SJSA1 (cell line): ENCODE measurements around the gene ZNF512. TPM values are rescaled to one million over a fixed set of nuclear protein-coding genes. Genes with fewer than 3 reads are reported as not detected.

ENCODE experiments used
- DNase-seq, 2 experiments: peaks; one replicate each; pipeline ENCODE4 v3.0.0-alpha.2; 2015 to 2020; ENCODE audit warnings: low spot score in 2 of 2, low read depth in 1 of 2
- H3K27ac ChIP-seq: fragments of 250-450 bp; sonication (Bioruptor Pico); 2 replicates; pipeline ENCODE4 v1.5.1; 2020; ENCODE audit warnings: mild to moderate bottlenecking, moderate library complexity
- H3K27me3 ChIP-seq: fragments of 250-450 bp; sonication (Bioruptor Pico); replicated peaks from 2 replicates; pipeline ENCODE4 v1.5.1; 2020; ENCODE audit warnings: mild to moderate bottlenecking, moderate library complexity
- H3K36me3 ChIP-seq: fragments of 250-450 bp; sonication (Bioruptor Pico); 2 replicates; pipeline ENCODE4 v1.5.1; 2020; ENCODE audit warnings: mild to moderate bottlenecking
- H3K4me1 ChIP-seq: fragments of 250-450 bp; sonication (Bioruptor Pico); replicated peaks from 2 replicates; pipeline ENCODE4 v1.6.1; 2021; ENCODE audit warnings: mild to moderate bottlenecking
- H3K4me3 ChIP-seq: fragments of 250-450 bp; sonication (Bioruptor Pico); 2 replicates; pipeline ENCODE4 v1.5.1; 2020; ENCODE audit warnings: mild to moderate bottlenecking
- H3K9me3 ChIP-seq: fragments of 250-450 bp; sonication (Bioruptor Pico); replicated peaks from 2 replicates; pipeline ENCODE4 v1.5.1; 2020; ENCODE audit warnings: mild to moderate bottlenecking
- total RNA-seq: library from RNA; depleted of rRNA; stranded (reverse); fragments of >200 nt; shearing (Covaris generic); gene quantifications from 2 replicates; pipeline ENCODE4 v1.2.3, GENCODE V29; 2014

Gene ZNF512
- total RNA-seq, 1 experiment from 2014 or later, result 52.8 TPM

DNA sequence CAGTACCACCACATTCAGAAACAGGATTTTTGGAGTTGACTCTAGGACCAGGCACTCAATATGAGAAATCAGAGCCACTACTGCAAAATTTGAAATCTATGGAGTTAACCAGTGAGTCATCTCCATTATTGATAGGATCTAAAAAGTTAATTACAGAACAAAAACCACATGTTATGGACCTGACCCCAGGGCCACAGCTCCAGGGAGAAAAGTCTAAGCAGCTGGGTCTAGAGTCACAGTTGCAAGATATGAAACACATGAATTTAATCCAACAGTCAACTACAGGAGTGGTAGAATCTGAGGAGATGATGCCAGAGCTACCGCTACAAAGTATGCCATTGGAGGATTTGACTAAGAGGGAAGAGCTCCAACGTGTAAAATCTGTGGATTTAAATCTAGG lies 13.4 kb upstream of the ZNF512 start:
- no peak for DNase-seq
- H3K27me3 ChIP-seq, result no peaks in the 10 kb centered on the region
- H3K4me3 ChIP-seq, result no peak overlapping the region
- H3K9me3 ChIP-seq, result no peaks in the 10 kb centered on the region; the same call in 1 of the 2 replicates
- H3K4me1 ChIP-seq, result peaks cover 17% of the 10 kb centered on the region
- no peak overlapping the region for H3K27ac ChIP-seq
- H3K36me3 ChIP-seq, result no peaks in the 10 kb centered on the region

DNA sequence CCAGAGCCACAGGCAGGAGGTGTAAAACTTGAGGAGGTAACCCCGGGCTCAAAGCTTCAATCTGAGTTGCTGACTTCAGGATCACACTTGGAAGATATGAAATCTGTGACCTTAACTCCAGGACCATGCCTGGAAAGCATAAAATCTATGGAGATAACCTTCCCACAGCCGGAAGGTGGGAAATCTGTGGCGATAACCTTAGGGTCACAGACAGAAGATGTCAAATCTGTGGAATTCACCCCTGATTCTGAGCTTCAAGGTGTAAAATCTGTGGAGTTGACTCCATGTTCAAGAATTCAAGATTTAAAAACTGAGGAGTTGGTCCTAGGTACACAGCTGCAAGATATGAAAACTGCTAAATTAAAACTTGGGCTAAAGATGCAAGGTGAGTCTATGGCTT lies 11.6 kb upstream of the ZNF512 start:
- DNase-seq, result no peak
- peaks cover 13% of the 10 kb centered on the region for H3K4me1 ChIP-seq
- H3K36me3 ChIP-seq, result no peaks in the 10 kb centered on the region
- no peak overlapping the region for H3K27ac ChIP-seq
- no peak overlapping the region for H3K4me3 ChIP-seq
- no peaks in the 10 kb centered on the region; the same call in 1 of the 2 replicates for H3K9me3 ChIP-seq
- H3K27me3 ChIP-seq, result no peaks in the 10 kb centered on the region

DNA sequence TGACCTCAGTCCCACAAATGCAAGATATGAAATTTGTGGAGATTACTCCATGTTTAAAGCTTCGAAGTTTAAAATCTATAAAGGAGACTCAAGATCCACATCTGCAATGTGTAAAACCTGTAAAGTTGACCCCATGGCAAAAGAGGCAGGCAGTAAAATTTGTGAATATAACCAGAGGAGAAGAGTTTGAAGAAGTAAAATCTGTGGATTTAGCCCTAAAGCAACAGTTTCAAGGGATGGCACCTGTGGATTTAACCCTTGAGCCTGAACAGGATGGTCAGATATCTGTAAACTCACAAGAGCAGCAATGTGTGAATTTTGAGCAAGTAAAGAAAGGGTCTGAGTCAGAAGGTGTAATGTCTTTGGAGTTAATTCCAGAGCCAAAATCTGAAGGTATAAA lies 11.2 kb upstream of the ZNF512 start:
- Histone ChIP-seq H3K9me3 (no peaks in the 10 kb centered on the region; the same call in 1 of the 2 replicates), H3K27me3 (no peaks in the 10 kb centered on the region), H3K27ac (no peak overlapping the region), H3K36me3 (no peaks in the 10 kb centered on the region), H3K4me3 (no peak overlapping the region), H3K4me1 (peaks cover 8% of the 10 kb centered on the region)
- no peak for DNase-seq

DNA sequence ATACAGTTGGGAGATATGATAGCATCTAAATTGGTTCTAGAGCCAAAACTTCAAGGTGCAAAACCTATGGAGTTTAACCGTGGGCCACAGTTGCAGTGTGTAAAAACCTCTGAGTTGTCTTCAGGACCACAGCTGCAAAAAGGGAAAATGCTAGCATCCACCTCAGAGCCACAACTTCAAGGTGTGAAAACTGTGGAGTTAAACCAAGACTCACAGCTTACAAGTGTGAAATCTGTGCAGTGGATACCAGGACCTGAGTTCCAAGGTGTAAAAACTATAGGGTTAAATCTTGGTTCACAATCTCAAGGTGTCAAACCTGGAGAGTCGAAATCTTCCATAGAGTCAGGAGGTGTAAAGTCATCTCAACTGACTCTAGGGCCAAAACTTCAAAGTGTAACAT lies 10.4 kb upstream of the ZNF512 start:
- Histone ChIP-seq H3K27me3 (no peaks in the 10 kb centered on the region), H3K4me1 (peaks cover under 1% of the 10 kb centered on the region), H3K9me3 (no peaks in the 10 kb centered on the region; the same call in 1 of the 2 replicates), H3K36me3 (no peaks in the 10 kb centered on the region), H3K27ac (no peak overlapping the region), H3K4me3 (no peak overlapping the region)
- DNase-seq, result no peak

DNA sequence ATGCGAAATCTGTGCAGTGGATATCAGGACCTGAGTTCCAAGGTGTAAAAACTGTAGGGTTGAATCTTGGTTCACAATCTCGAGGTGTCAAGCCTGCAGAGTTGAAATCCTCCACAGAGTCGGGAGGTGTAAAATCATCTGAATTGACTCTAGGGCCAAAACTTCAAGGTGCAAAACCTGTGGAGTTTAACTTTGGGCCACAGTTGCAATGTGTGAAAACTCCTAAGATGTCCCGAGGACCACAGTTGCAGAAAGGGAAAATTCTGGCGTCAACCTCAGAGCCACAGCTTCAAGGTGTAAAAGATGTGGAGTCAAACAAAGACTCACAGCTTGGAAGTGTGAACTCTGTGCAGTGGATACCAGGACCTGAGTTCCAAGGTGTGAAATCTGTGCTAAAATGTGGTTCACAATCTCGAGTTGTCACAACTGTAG lies 9.8 kb upstream of the ZNF512 start:
- Histone ChIP-seq H3K27me3 (no peaks in the 10 kb centered on the region), H3K27ac (no peak overlapping the region), H3K36me3 (no peaks in the 10 kb centered on the region), H3K9me3 (no peaks in the 10 kb centered on the region; the same call in 1 of the 2 replicates), H3K4me1 (no peaks in the 10 kb centered on the region), H3K4me3 (no peak overlapping the region)
- DNase-seq, result no peak

DNA sequence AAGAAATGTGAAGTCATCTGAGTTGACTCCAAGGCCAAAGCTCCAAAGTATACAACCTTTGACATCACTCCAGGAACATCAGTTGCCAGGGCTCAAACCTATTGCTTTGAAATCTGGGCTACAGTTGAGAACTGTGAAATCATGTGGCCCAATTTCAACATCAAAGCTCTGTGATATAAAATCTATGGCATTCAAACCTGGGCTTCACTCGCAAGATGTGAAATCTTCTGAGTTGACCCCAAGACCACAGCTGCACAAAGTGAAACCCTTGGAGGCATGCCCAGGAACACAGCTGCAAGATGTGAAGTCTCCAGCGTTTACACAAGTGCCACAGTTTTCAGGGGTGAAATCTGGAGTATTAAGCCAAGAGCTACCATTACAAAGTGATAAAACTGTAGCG lies 9.4 kb upstream of the ZNF512 start:
- no peaks in the 10 kb centered on the region for H3K36me3 ChIP-seq
- H3K27ac ChIP-seq, result no peak overlapping the region
- H3K4me1 ChIP-seq, result no peaks in the 10 kb centered on the region
- no peak overlapping the region for H3K4me3 ChIP-seq
- no peaks in the 10 kb centered on the region for H3K27me3 ChIP-seq
- DNase-seq, result no peak
- no peaks in the 10 kb centered on the region; the same call in 1 of the 2 replicates for H3K9me3 ChIP-seq

DNA sequence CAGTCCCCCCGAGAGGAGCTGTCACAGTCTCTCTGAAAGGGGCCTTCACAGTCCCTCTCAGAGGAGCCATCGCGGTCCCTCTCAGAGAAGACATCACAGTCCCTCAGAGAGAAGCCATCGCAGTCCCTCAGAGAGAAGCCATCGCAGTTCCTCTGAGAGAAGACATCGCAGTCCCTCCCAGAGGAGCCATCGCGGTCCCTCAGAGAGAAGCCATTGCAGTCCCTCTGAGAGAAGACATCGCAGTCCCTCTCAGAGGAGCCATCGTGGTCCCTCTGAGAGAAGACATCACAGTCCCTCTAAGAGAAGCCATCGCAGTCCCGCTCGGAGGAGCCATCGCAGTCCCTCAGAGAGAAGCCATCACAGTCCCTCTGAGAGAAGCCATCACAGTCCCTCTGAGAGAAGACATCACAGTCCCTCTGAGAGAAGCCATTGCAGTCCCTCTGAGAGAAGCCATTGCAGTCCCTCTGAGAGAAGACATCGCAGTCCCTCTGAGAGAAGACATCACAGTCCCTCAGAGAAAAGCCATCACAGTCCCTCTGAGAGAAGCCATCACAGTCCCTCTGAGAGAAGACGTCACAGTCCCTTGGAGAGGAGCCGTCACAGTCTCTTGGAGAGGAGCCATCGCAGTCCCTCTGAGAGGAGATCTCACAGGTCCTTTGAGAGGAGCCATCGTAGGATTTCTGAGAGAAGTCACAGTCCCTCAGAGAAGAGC lies 1.3 kb upstream of the ZNF512 start:
- Histone ChIP-seq H3K27me3 (no peaks in the 10 kb centered on the region), H3K4me3 (no peak overlapping the region), H3K36me3 (peaks cover 10% of the 10 kb centered on the region; the same call in 1 of the 2 replicates), H3K9me3 (0 out of 2 replicates have a peak, but pooled peaks cover 2% of the 10 kb centered on the region), H3K27ac (no peak overlapping the region), H3K4me1 (peaks cover 19% of the 10 kb centered on the region)
- no peak for DNase-seq

DNA sequence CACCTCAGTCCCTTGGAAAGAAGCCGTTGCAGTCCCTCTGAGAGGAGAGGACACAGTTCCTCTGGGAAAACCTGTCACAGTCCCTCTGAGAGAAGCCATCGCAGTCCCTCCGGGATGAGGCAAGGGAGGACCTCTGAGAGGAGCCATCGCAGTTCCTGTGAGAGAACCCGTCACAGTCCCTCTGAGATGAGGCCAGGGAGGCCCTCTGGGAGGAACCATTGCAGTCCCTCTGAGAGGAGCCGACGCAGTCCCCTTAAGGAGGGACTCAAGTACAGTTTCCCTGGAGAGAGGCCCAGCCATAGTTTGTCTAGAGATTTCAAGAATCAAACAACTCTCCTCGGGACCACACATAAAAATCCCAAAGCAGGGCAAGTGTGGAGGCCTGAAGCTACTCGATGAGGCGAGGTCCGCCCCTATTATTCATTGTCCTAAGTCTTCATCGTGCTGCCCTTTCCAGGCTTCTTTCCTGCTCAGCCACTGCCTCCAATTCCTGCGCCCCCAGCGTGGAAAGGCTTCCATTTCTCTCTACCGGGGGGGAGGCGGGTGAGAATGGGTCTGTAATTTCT lies 630 bp upstream of the ZNF512 start:
- Histone ChIP-seq H3K27me3 (no peaks in the 10 kb centered on the region), H3K9me3 (0 out of 2 replicates have a peak, but pooled peaks cover 2% of the 10 kb centered on the region), H3K36me3 (peaks cover 10% of the 10 kb centered on the region; the same call in 1 of the 2 replicates), H3K4me1 (peaks cover 22% of the 10 kb centered on the region), H3K27ac (peak overlapping the region; percentile 61; the same call in 1 of the 2 replicates), H3K4me3 (peak overlapping the region; percentile 60)
- peak in 1 of 2 experiments; percentile 5 for DNase-seq

DNA sequence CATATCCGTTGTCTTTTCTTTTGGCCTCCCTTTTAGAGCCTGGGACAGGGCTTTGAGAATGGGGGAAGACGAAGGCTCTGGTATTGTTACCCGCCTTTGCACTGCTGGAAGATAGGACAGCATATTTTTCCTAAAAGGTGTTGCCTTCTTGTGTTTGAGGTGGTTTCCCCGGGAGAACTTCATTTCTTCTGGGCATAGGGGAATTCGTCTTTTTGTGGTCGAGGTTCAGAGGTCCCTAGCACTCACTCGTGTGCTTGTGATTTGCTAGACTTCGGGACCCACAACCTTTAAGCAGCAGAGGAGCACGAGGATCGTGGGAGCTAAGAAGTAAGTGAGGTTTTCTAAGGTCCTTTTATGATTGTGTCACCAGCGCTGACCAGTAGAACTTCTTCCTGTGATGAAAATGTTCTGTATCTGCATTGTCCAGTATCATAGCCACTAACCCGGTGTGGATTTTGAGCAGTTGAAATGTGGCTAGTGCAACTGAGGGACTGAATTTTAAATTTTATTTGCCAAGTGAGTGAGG lies 611 bp downstream of the ZNF512 start:
- H3K4me1 ChIP-seq, result peaks cover 26% of the 10 kb centered on the region
- H3K36me3 ChIP-seq, result peaks cover 10% of the 10 kb centered on the region; the same call in 1 of the 2 replicates
- peak overlapping the region; percentile 61 for H3K27ac ChIP-seq
- no peak for DNase-seq
- H3K4me3 ChIP-seq, result peak overlapping the region; percentile 60
- no peaks in the 10 kb centered on the region for H3K27me3 ChIP-seq
- 0 out of 2 replicates have a peak, but pooled peaks cover 2% of the 10 kb centered on the region for H3K9me3 ChIP-seq

DNA sequence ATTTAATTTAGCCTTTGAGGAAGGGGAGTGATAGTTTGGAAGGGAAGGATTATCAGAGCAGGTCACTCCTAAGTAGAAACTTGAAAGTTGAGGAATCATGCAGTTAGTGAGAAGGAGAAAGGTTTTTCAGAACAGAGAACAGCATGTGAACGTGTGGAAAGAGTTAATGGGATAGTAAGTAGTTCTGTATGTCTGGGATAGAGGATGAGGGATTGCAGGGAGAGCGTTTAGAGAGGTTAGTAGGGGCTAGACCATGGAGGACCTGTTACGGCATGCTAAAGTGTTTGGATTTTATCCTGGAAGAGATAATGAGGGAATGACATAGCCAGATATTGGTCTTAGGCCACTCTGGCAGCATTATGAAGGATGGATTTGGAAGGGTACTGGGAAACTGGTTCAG lies 1.8 kb downstream of the ZNF512 start:
- Histone ChIP-seq H3K4me1 (peaks cover 26% of the 10 kb centered on the region), H3K27me3 (no peaks in the 10 kb centered on the region), H3K27ac (no peak overlapping the region), H3K4me3 (no peak overlapping the region; the same call in 1 of the 2 replicates), H3K36me3 (peaks cover 10% of the 10 kb centered on the region; the same call in 1 of the 2 replicates), H3K9me3 (0 out of 2 replicates have a peak, but pooled peaks cover 2% of the 10 kb centered on the region)
- no peak for DNase-seq

DNA sequence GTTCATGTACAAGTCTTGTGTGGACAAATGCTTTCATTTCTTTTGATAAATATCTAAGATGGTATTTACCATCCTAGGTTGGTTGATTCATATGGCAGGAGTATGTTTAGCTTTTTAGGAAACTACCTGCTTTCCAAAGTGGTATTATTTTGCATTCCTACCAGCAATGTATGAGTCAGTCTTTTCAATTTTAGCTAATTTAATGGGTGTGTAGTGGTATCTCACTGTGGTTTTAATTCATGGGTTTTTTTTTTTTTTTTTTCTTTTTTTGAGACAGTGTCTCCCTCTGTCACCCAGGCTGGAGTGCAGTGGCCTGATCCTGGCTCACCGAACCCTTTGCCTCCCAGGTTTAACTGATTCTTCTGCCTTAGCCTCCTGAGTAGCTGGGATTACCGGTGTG lies 4.2 kb downstream of the ZNF512 start:
- H3K27ac ChIP-seq, result no peak overlapping the region
- peaks cover 10% of the 10 kb centered on the region; the same call in 1 of the 2 replicates for H3K36me3 ChIP-seq
- H3K4me1 ChIP-seq, result peaks cover 26% of the 10 kb centered on the region
- DNase-seq, result no peak
- H3K9me3 ChIP-seq, result peaks cover 2% of the 10 kb centered on the region; the same call in 1 of the 2 replicates
- no peaks in the 10 kb centered on the region for H3K27me3 ChIP-seq
- no peak overlapping the region for H3K4me3 ChIP-seq

DNA sequence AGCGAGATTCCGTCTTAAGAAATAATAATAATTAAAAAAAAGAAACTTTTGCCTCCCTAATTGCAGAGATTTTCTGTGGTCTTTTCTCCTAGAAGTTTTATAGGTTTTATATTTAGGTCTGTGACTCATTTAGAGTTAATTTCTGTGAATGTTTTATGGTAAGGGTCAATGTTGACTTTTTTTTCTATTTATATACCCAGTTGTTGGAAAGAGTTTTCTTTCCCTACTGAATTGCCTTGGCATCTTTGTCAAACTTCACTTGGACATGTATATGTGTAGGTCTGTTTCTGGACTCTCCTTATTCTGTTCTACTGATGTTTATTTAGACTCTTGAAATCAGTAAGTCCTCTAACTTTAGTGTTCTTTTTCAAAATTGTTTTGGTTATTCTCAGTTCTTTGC lies 5.5 kb downstream of the ZNF512 start:
- Histone ChIP-seq H3K9me3 (no peaks in the 10 kb centered on the region; the same call in 1 of the 2 replicates), H3K4me1 (peaks cover 20% of the 10 kb centered on the region), H3K4me3 (no peak overlapping the region), H3K27ac (no peak overlapping the region), H3K27me3 (no peaks in the 10 kb centered on the region), H3K36me3 (peaks cover 10% of the 10 kb centered on the region; the same call in 1 of the 2 replicates)
- no peak for DNase-seq

DNA sequence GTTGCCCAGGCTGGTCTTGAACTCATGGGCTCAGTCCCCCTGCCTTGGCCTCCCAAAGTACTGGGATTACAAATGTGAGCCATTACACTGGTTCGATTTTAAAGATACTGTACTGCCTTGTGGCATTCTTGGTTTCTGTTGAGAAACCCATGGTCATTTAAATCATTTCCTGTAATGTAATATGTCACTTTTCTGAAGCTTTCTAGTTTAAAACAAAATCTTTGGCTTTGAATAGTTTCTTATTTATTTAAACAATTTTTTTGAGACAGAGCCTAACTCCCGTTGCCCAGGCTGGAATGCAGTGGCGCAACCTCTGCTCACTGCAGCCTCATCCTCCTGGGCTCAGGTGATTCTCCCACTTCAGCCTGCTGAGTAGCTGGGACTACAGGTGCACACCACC lies 8.9 kb downstream of the ZNF512 start:
- no peak overlapping the region for H3K4me3 ChIP-seq
- no peak for DNase-seq
- no peak overlapping the region for H3K27ac ChIP-seq

DNA sequence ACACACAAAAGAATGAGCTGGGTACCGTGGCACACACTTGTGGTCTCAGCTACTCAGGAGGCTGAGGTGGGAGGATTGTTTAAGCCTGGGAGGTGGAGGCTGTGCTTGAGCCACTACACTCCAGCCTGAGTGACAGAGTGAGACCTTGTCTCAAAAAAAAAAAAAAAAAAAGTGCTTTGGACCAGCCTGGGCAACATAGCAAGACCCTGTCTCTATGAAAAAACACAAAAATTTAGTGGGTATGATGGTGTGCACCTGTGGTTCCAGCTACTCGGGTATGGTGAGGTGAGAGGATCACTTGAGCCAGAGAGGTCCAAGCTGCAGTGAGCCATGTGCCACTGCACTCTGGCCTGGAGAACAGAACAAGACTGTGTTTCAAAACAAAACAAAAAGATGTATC lies 10.4 kb downstream of the ZNF512 start:
- Histone ChIP-seq H3K27ac (no peak overlapping the region), H3K27me3 (no peaks in the 10 kb centered on the region), H3K4me1 (peaks cover 16% of the 10 kb centered on the region), H3K4me3 (no peak overlapping the region), H3K9me3 (peaks cover 5% of the 10 kb centered on the region), H3K36me3 (0 out of 2 replicates have a peak, but pooled peaks cover 11% of the 10 kb centered on the region)
- DNase-seq, result no peak

More for the DNA sequence above, 8.9 kb downstream of the ZNF512 start:
- Histone ChIP-seq H3K27me3 (no peaks in the 10 kb centered on the region), H3K36me3 (0 out of 2 replicates have a peak, but pooled peaks cover 9% of the 10 kb centered on the region), H3K4me1 (peaks cover 16% of the 10 kb centered on the region), H3K9me3 (peaks cover 5% of the 10 kb centered on the region)
